Amniotic epithelial cell (primary cell): Measurements from ENCODE around the gene AFAP1L1.
A peak's percentile ranks its signal among the peaks of the same experiment; 100 is the strongest.

Experiments used
- DNase-seq: peaks from one replicate; pipeline ENCODE4 v3.0.0-alpha.2; 2010; ENCODE audit warnings: low read depth

The AFAP1L1 gene

GRCh38 chr5:149271716-149272563 lies at the start of gene AFAP1L1:
Gene AFAP1L1 (plus strand): TSS chr5:149271859. CDS start chr5:149271969, 110 bp downstream.
- peak; percentile 29 for DNase-seq

DNA sequence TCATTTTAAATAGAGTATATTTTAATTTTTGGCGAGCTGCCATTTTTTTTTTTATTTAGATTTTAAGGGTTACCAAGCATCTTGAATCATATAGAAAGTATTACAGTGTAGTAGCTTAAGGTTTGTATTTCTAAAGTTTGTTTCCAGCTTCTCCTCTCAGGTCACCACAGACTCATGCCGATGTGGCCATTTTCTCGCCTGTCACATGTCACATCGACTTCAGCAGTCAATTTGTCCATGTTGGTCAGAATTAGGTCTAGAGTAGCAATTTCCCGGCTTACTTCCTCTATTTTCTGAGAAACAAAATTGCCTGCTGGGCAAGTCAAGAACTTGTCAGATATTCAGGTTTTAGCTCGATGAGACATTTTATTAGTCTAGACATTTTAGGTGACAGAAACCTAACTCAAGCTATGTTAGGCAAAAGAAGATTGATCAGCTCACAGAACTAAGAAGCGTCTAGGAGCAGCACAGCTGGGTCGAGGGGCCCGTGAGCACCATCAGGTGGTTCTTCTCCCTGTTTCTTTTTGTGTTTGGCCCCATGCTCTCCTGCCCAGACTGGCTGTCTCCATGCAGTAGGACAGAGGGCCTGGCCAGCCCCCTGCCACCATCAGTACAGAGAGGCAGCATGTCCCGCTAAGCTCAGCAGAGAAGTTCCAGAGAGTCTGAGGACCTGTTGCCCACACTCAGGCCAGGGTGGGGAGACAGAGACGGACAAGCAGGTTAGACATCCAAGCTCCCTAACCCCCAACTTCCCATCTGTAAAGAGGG lies 48.4 kb upstream of the AFAP1L1 start:
- DNase-seq, result no peak

DNA sequence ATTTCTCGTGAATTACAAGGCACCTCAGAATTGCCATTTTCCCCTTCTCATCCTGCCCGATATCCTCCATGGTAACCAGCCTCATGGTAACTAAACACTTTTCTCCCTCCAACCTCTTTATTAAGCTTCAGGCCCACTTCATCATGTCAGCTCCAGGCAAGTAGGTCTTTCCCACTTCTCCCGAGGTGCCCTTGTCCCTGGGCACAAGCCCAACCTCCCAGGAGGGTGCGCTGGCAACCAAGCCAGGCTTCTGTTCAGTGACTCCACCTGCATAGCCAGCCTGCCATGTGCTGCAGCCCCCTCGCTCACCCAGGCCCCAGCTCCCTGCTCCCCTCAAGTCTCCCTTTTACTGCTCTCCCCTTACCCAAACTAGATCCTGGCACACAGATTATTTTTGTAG lies 47.4 kb upstream of the AFAP1L1 start:
- DNase-seq, result no peak

DNA sequence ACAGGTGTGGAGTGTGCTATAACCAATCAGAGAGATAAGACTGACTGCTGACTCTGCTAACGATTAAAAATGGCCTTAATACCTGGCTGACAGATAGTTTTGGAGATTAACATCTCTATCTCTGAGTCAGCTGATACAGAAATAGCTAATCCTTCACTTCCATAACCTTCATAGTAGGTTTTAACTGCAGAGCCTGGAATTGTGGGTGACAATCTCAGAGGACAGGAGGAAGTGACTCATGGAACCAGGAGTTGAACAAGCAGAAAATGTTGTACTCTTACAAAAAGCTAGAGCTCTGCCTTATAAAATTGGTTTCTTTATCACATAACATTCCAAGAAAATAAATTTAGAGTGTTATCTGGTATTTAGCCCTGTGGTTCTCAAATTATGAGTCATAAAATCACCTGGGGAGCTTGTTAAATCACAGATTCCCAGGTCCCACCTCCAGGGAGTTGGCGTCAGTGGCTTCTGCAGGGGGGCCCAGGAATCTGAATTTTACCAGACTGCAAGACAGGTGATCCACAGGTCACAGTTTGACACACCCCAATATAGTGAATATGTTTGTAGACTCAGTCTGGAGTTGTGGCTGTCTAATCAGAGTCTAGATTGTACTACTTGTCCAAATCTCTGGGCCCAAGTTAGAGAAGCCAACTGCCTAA lies 44.4 kb upstream of the AFAP1L1 start:
- peak; percentile 59 for DNase-seq

GRCh38 chr5:149228618-149229297 lies 42.9 kb upstream of the AFAP1L1 start:
- peak; percentile 82 for DNase-seq

- DNase-seq, result no peak
These were observed 42.2 kb upstream of the AFAP1L1 start for GRCh38 chr5:149229298-149229937.

GRCh38 chr5:149235841-149236240 lies 35.8 kb upstream of the AFAP1L1 start:
- DNase-seq, result no peak

GRCh38 chr5:149237662-149238061 lies 34.0 kb upstream of the AFAP1L1 start:
- no peak for DNase-seq

DNA sequence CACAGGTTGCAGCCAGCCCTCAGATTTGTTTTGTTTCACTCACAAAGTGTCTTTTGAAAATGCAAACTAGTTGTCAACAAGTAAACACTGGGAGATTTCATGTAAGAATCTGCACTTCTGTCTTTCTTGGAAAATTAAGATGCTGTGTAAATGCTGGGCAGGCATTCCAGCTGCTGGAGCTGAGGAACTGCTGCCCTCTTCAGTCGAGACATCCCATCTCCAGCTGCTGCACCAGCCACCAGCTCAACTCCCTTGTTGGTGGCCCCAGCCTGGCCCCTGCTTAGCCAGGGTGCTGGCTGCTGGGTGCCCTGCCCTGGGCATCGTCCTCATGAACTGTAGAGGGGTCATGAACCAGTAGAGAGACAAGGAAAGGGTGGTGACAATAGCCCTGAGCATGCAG lies 33.1 kb upstream of the AFAP1L1 start:
- DNase-seq, result no peak

DNA sequence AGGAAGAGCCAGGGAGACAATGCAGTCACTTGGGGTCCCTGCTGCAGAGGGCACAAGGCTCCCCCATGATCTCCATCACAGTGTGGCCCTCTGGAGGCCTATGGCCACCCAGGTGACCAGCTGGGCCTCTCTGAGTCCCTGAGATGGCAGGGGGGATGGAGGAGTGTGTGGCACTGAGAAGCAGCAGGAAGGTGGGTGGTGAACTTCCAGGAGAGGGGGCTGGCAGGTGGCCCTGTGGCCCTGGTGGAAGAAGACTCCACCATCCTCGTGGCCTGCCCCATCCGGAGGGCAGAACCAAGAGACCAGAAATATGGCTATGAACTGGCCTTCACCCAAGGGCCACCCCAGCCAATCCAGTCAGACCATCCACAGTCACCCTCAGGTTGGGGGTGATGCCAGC lies 31.7 kb upstream of the AFAP1L1 start:
- DNase-seq, result no peak

- no peak for DNase-seq
These were observed 31.2 kb upstream of the AFAP1L1 start for GRCh38 chr5:149240354-149240998.

DNA sequence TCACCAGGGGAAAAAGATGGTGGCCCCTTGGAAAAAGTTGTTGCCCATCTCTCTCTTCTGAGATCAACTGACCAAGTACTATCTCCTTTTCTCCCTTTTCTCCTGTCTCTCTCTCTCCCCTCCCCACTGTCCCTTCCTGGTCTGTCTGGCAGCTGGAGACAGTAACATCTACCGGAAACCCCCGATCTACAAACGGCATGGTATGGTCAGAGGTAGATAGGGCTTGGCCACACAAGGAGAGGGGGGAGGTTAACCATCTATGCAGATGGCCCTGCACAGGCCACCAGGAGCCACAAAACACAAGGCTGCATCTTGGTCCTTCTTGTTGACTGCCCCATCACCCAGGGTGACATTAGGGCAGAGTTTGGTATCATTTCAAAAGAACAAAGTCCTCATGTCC lies 29.3 kb upstream of the AFAP1L1 start:
- no peak for DNase-seq

DNA sequence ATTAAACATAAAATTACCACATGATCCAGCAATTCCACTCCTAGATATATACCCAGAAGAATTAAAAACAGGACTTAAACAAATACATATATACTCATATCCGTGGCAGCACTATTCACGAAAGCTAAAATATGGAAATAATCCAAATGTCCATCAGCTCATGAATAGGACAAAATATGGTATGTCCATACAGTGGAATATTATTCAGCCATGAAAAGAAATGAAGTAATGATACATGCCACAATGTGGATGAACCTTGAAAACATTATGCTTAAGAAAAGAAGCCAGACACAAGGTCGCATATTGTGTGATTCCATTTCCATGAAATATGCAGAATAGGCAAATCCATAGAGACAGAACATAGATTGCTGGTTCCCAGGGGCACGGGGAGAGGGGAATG lies 24.8 kb upstream of the AFAP1L1 start:
- DNase-seq, result no peak

DNA sequence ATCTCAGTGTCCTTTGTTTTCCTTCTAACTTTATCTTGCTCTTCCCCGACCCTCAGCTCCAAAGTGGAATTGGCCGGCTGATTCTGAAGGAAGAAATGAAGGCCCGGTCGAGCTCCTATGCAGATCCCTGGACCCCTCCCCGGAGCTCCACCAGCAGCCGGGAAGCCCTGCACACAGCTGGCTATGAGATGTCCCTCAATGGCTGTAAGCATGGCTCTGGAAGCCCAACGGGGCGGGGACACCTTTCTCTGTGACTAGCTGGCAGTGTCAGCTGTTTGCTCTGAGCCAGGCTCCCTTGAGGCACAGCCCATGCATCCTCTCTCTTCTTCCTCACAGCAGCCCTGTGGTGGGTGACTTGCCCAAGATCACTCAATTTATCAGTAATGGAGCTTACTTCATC lies 23.9 kb upstream of the AFAP1L1 start:
- no peak for DNase-seq

GRCh38 chr5:149251546-149251945 lies 20.1 kb upstream of the AFAP1L1 start:
- DNase-seq, result no peak

- peak; percentile 29 for DNase-seq
These were observed 17.2 kb upstream of the AFAP1L1 start for GRCh38 chr5:149254506-149254905.

- peak; percentile 52 for DNase-seq
These were observed 15.2 kb upstream of the AFAP1L1 start for GRCh38 chr5:149256451-149256850.

DNA sequence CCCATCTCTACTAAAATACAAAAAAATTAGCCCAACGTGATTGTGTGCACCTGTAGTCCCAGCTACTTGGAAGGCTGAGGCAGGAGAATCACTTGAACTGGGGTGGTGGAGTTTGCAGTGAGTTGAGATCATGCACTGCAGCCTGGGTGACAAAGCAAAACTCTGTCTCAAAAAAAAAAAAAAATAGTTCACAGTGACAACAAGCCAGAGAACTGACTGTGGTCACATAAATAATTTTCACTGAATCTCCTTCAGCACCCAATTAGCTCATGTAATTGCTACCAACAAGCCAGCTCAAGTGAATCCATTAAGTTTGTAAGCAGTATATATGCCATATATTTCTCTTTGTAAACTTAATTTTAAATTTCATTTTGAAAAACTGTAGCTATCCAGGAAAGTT lies 14.5 kb upstream of the AFAP1L1 start:
- DNase-seq, result no peak

- DNase-seq, result peak; percentile 32
These were observed 13.6 kb upstream of the AFAP1L1 start for GRCh38 chr5:149257889-149258705.

DNA sequence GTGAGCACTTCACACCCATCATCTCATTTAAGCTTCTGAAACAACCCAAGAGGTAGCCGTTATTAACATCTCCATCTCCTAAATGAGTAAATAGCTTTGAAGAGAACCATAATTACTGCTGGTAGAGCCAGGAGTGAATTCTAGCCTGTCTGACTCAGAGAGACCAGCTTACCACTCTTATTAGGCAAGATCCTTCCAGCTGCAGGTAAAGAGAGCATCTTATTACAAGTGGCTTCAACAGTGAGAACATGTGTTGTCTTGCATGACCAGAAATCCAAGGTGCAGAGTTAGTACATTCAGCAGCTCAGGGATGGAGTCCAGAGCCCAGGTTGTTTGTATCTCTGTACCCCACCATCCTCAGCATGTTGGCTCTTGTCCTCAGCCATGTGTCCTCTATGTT lies 10.9 kb upstream of the AFAP1L1 start:
- DNase-seq, result no peak
